ENCODE results near the gene CBX8. TPM values are rescaled to one million over a fixed set of nuclear protein-coding genes. Genes with fewer than 3 reads are reported as not detected.

Gene CBX8
- total RNA-seq, 2 donors from 2014 or later: 0.71 to 7.4 TPM

GRCh38 chr17:79831265-79832217, 34.7 kb upstream of the CBX8 start:
- no peak for DNase-seq (ENCODE audit: low spot score)
- peaks cover 19% of the 10 kb centered on the region for H3K36me3 ChIP-seq
- peaks cover 17 to 22% of the 10 kb centered on the region in 2 donors for H3K4me1 ChIP-seq (ENCODE audit: control insufficient read depth in 1 of 2, low read depth in 2 of 2)
- TF ChIP-seq CTCF (IDR thresholded peaks at IDR 0.05): no peak
- ATAC-seq (ENCODE audit: insufficient number of reproducible peaks, low FRiP score, low read depth): no peak
- H3K27ac ChIP-seq: no peak overlapping the region
- peak overlapping the region; percentile 59 for H3K4me3 ChIP-seq
- H3K27me3 ChIP-seq (replicated peaks; ENCODE audit: insufficient read depth): no peaks in the 10 kb centered on the region
- H3K9me3 ChIP-seq: no peaks in the 10 kb centered on the region

- TF ChIP-seq CTCF (IDR thresholded peaks at IDR 0.05): no peak
- H3K27me3 ChIP-seq (replicated peaks; ENCODE audit: insufficient read depth): no peaks in the 10 kb centered on the region
- H3K27ac ChIP-seq: no peak overlapping the region
- DNase-seq (ENCODE audit: low spot score) (no peak), ATAC-seq (ENCODE audit: insufficient number of reproducible peaks, low FRiP score, low read depth) (no peak)
- H3K9me3 ChIP-seq: no peaks in the 10 kb centered on the region
- peaks cover 19% of the 10 kb centered on the region for H3K36me3 ChIP-seq
- H3K4me1 ChIP-seq (ENCODE audit: control insufficient read depth in 1 of 2, low read depth in 2 of 2): peaks cover 14 to 18% of the 10 kb centered on the region in 2 donors
- no peak overlapping the region for H3K4me3 ChIP-seq
Measured at GRCh38 chr17:79830763-79831264, 33.9 kb upstream of the CBX8 start.

GRCh38 chr17:79830303-79830702, 33.4 kb upstream of the CBX8 start:
- TF ChIP-seq CTCF (IDR thresholded peaks at IDR 0.05): no peak
- peaks cover 14% of the 10 kb centered on the region for H3K36me3 ChIP-seq
- H3K9me3 ChIP-seq: no peaks in the 10 kb centered on the region
- no peak overlapping the region for H3K4me3 ChIP-seq
- H3K4me1 ChIP-seq (ENCODE audit: control insufficient read depth in 1 of 2, low read depth in 2 of 2): peaks cover 14 to 18% of the 10 kb centered on the region in 2 donors
- H3K27ac ChIP-seq: no peak overlapping the region
- ATAC-seq (ENCODE audit: insufficient number of reproducible peaks, low FRiP score, low read depth): no peak
- DNase-seq (ENCODE audit: low spot score): no peak
- H3K27me3 ChIP-seq (replicated peaks; ENCODE audit: insufficient read depth): no peaks in the 10 kb centered on the region

- H3K27me3 ChIP-seq (replicated peaks; ENCODE audit: insufficient read depth): no peaks in the 10 kb centered on the region
- ATAC-seq (ENCODE audit: insufficient number of reproducible peaks, low FRiP score, low read depth) (no peak), DNase-seq (ENCODE audit: low spot score) (no peak)
- H3K4me3 ChIP-seq: no peak overlapping the region
- H3K4me1 ChIP-seq (ENCODE audit: control insufficient read depth in 1 of 2, low read depth in 2 of 2): peaks cover 14 to 18% of the 10 kb centered on the region in 2 donors
- H3K36me3 ChIP-seq: peaks cover 5% of the 10 kb centered on the region
- H3K9me3 ChIP-seq: no peaks in the 10 kb centered on the region
- no peak for TF ChIP-seq CTCF (IDR thresholded peaks at IDR 0.05)
- no peak overlapping the region for H3K27ac ChIP-seq
Measured at GRCh38 chr17:79829457-79829856, 32.6 kb upstream of the CBX8 start.

- Histone ChIP-seq H3K4me1 (ENCODE audit: control insufficient read depth in 1 of 2, low read depth in 2 of 2) (peaks cover 14 to 18% of the 10 kb centered on the region in 2 donors), H3K36me3 (peaks cover 2% of the 10 kb centered on the region), H3K4me3 (no peak overlapping the region), H3K27ac (no peak overlapping the region), H3K9me3 (no peaks in the 10 kb centered on the region), H3K27me3 (replicated peaks; ENCODE audit: insufficient read depth) (no peaks in the 10 kb centered on the region)
- ATAC-seq (ENCODE audit: insufficient number of reproducible peaks, low FRiP score, low read depth) (no peak), DNase-seq (ENCODE audit: low spot score) (no peak)
- TF ChIP-seq CTCF (IDR thresholded peaks at IDR 0.05): no peak
Measured at GRCh38 chr17:79829004-79829403, 32.1 kb upstream of the CBX8 start.

Measured in thoracic aorta (tissue), 2 donors.